ENCODE data around the gene EXOC1L.
"Not testable (repeated sequence)": the region's sequence is repeated elsewhere in the genome, so short reads cannot be mapped to it uniquely, and the experiment has no call there.

The EXOC1L gene

DNA sequence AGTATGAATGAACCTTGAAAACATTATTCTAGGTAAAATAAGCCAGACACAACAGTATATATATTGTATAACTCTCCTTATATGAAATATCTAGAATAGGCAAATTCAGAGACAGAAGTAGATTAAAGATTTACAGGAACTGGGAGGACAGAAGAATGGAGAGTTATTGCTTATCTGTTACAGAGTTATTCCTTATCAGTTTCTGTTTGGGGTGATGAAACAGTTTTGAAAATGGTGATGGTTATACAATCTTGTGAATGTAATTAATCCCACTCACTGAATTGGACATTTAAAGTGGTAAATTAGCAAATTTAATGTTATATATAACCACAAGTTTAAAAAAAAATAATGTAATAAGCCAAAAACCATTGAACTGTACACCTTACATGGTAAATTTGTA lies 19.4 kb downstream of the EXOC1L start:
- DNase-seq, result no peak

DNA sequence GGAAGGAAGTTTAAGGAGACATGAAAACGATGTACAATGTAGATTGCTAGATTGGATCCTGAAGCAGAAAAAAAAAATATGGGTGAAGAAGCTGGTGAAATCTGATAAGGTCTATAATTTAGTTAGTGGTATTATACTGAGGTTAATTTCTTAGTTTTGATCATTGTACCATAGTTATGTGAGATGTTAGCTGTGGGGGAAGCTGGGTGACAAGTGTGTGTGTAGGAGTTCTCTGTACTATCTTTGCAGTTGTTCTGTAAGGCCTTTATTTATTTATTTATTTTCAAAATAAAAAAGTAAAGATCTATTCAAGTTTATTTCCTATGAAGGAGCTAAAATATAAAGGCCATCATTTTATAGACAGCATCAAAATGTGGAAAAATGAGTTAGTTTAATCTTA lies 21.4 kb downstream of the EXOC1L start:
- no peak for DNase-seq

DNA sequence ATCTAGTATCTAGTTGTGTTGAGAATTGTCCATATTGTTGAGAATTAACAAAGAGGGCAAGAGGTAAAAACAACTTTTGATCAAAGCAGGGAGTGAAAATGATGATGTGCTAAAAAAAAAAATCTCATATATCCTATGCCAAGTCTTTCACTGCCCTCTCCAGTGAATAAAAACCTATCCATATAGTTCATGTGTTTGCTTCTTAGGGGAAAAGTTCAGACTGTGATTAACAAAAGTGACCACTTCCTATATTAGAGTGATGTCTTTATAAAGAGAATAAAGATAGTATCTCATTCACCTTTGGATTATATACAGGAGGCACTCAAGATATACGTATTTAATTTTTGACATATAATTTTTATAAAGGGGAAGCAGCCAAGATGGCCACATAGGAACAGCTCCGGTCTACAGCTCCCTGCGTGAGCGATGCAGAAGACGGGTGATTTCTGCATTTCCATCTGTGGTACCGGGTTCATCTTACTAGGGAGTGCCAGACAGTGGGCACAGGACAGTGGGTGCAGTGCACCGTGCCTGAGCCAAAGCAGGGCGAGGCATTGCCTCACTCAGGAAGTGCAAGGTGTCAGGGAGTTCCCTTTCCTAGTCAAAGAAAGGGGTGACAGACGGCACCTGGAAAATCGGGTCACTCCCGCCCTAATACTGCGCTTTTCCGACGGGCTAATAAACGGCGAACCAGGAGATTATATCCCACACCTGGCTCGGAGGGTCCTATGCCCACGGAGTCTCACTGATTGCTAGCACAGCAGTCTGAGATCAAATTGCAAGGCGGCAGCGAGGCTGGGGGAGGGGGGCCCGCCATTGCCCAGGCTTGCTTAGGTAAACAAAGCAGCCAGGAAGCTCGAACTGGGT lies 22.0 kb downstream of the EXOC1L start:
- not testable (repeated sequence) for DNase-seq

DNA sequence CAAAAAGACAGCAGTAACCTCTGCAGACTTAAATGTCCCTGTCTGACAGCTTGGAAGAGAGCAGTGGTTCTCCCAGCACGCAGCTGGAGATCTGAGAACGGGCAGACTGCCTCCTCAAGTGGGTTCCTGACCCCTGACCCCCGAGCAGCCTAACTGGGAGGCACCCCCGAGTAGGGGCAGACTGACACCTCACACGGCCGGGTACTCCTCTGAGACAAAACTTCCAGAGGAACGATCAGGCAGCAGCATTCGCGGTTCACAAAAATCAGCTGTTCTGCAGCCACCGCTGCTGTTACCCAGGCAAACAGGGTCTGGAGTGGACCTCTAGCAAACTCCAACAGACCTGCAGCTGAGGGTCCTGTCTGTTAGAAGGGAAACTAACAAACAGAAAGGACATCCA lies 22.7 kb downstream of the EXOC1L start:
- not testable (repeated sequence) for DNase-seq

DNA sequence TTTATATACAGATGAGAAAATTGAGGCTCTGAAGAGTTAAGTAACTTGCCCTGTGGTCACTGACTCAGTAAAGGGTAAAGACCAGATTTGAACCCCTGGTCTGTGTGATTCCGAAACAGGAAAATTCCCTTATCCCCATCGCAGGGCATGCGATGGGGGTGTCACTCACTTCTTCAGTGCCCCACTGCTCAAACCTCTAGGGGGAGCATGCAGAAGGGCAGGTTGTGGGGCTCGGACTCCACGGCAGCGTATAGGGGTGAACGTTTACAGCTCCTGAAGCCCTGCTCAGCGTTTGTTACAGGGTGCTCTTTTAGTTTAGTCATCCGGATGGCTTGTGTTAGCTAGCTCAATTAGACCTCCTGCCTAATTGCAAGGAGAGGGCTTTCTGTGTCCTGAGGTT lies 30.1 kb downstream of the EXOC1L start:
- no peak for DNase-seq

DNA sequence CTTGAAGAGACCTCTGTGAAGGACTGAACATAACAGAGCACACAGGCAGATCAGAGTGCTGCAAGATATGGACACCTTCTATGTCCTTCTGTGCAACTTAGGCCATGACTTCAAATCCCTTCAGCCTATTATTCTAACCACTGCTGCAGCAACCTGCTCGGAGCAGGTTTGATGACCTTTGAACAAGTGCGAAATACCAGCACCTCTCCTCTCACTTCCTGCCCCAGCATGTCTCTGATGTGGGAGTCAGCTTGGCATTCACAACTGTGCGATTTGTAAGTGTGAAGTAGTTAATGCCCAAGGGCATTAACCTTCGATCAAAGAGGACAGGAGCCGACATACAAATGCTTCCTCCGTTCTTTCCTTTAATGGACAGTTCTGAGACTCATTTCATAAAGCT lies 32.3 kb downstream of the EXOC1L start:
- no peak for DNase-seq

DNA sequence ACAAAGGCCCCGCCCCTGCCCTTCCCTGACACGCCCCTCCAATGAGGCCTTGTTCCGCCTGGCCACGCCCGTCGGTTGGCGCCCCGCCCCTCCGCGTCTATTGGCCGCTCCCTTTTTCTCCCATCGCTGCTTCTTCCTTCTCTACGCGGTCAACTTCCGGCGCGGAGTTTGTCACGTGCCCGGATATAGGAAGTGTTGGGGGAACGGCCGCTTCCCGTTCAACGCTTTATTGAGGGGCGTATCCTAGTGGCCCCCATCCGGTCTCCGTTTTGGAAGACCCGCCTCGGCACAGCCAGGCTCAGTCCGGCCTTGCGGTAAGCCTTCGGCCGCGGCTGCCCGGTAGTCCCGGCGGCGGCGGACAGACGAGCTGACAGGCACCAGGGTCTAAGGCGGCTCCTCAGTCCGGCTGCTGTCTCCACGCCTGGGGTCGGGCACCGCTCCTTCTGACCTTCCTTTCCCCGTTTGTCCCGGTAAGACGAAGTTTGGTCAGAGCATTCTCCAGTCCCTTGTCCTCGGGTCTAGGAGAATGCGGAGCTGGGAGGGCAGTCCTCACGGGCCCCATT lies 34.0 kb downstream of the EXOC1L start, which contains the start of gene EXOC1:
TSS of gene EXOC1 (plus strand) at position 165 of the 563 bp plus-strand sequence. CDS start 4,676 bp downstream, outside the sequence.
- peak; percentile 99 for DNase-seq

DNA sequence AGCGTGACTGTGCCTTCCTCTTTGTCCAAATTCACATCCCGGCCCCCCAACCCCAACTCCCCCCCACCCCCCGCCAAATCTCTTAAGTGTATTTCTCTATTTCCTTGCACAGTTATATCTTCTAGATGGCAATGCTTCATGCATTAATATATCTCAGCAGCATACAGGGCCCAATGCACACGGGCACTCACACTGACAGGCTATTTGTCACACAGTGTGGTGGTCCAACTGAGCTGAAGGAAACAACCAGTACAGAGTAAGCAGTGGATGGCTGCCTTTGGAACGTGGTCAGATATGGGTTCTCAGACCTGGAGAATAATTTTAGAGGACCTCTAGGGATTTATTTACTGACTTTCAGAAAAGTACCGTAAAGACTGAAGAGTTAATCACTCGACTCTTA lies 34.5 kb downstream of the EXOC1L start:
- DNase-seq, result no peak

DNA sequence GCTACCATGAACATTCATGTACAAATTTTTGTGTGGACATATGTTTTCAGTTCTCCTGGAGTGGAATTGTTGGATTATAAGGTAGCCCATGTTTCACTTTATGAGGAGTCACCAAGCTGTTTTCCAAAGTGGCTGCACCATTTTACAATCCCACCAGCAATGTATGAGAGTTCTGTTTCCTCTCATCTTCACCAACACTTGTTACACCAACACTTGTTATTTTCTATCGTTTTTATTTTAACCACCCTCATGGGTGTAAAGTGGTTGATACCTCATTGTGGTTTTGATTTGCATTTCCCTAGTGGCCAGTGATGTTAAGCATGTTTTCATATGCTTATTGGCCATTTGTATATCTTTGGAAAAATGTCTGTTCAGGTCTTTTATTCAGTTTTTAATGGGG lies 38.0 kb downstream of the EXOC1L start:
- no peak for DNase-seq

DNA sequence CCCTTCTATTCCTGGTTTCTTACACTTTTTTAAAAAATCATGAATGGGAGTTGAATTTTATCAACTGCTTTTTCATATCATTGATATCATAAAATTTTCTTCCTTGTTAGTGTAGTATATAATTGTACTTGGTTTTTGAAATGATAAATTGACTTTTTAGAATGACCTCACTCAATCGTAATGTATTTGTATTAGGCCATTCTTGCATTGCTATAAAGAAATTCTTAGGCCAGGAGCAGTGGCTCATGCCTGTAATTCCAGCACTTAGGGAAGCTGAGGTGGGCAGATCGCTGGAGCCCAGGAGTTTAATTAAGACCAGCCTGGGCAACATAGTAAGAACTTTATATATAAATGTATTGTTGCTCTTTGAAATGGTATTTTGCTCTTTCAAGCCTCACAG lies 40.1 kb downstream of the EXOC1L start:
- no peak for DNase-seq

DNA sequence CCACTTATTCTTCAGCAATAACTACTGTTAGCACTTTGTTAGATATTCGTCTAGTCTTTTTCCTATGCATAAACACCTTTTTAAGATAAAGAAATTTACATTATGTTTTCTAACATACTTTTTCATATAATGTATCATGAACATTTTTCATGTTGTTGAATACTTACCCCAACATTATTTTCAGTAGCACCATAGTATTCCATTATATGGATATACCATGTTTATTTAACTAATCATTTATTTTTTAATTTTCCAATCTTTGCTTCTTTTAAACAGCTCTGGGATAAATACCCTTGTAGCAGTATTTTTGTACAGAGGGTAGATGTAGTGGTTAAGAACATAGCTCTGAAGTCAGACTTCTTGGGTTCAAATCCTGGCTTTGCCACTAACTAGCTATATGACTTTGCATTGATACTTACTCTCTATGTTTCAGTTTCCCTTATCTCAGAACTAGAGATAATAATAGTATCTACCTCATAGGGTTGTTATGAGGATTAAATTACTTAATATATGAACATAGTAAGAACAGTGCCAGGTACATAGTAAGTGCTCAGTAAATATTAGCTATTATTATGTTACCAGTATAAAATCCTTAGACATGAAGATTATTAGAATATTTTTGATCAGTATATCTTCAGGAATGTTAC lies 45.1 kb downstream of the EXOC1L start:
- no peak for DNase-seq

DNA sequence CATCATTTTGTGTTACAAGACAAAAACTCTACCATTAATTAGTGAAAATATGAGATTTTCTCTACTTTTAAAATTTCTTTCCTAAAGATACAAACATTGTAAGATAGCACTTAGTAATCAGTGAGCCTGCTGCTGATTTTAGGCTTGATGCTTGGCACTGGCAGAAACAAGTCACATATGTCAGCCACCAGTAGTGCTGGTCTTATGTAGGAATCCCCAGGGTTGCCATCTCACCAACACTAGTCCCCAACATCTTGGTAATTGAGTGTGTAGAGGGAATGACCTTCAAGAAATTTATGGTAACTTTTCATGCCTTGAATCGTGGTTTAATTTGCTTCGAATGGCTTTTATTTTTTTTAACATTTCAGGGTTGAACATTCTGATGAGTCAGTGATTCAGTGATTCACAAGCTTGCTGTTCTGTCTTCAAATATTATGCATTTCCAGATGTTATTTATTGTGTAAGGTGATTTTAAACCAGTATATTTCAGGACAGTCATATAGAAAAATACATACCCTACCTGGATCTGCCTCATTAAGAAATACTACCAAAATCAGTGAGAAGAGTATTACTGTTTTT lies 45.7 kb downstream of the EXOC1L start:
- no peak for DNase-seq

DNA sequence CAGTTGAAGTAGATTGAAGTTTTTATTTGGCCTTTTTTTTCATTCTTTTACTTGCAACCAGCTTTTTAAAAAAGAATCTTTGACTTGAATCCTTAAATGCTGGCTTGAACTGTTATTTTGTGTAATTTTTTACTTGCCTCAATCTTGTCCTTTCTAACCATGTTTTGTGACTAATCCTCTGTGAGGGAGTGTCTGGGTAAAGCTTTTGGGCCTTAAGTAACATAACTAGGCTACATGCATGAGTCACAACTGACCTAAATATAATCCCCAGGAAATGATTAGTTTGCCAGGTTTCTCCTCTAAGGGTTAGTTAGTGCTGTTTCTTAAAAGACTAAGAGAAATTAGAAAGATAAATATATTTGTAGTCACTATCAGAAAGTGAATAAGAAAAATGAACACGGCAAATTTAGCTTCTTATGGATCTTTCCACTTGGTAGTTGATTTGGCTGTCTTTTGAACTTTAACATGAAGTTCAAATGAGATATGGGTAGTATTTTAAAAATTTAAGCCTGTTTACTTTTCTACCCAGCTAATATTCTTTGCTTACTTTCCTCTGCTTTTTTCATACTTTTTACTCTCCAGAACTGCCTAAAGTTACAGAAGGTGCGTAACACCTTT lies 46.8 kb downstream of the EXOC1L start:
- no peak for DNase-seq

DNA sequence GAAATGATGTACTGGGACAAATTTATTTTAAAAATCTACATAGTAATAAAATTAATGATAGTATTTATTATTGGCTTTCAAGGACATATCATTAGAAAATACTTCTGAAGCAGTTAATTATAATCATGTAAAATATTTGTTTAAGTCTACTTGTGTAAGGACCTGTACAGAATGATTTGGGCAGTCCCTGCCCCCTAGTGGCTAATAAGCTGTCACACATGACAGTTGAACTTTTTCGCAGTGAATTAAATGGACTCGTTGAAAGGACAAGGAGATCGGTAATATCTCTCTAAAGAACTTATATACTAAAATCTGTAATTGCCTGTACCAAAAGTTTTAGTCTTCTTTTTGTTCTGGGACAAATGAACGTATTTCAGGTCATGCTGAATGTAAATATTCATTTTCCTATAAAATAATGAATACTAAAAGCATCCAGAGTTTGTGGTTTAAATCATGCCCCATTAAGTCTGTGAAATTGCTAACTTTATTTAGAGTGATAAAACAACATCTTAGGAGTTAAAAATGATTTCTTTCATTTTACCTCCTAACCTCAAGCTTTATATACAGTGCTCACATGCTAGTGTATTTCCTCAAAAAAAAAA lies 47.5 kb downstream of the EXOC1L start:
- DNase-seq, result no peak

DNA sequence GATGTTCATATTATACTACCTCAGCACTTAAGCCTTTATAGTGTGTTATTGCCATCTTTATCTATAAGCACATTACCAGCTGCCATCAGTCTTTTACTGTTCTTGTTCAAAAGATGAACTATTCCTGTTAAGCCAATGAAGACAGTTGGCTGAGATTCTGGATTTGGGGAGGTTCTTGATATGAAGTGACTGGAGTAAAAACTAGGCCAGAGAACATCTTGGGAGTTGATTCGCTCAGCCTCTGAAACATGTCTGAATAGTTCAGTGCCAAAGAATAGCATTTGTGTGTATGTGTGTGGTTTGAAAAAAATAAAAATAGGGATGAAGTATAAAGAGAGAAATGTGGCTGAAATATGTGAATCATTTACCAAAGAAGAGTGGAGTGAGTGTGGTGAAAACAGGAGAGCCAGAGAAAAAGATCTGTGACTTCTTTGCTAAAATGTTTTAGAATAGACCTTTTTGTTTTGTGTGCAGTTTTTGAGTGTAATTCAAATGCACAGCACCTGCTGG lies 49.0 kb downstream of the EXOC1L start:
- DNase-seq, result no peak

DNA sequence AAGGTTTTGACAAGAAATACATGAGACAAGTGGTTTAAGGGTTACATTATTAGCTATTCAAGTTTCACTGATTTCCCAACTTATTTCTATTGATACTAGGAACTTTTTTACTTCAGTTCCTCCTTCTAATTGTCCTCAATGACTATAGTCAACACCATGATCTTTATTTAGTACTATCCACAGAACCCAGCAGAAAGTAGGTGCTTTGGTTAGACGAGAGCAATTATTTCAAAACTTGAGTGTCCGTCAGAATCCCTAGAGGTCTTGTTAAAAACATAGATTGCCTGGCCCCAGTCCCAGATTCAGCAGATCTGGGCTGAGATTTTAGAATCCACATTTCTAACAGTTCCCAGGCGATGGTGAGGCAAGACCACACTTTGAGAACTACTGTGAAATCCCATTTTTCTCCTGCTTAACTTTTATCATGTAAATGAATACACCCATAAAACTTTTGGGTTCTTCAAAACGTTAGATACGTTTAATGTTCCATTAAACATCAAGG lies 51.8 kb downstream of the EXOC1L start:
- DNase-seq, result no peak

DNA sequence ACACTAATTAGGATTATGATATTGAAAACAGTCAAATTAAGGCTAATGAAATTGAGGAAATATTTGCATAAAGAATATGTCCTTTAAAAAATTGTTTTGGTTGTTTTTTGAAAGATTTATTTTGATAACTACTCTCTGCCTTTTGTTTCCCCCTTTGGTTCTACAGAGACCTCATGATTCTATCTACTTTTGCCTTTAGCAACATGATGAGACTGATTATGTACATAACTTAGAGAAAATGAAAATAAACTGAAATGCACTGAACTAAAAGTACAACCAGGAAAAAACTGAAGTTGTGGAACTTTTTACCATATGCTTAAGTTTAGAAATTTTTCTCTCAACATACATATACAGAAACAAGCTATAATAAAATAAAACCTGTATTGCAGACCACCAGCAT lies 55.2 kb downstream of the EXOC1L start:
- no peak for DNase-seq

DNA sequence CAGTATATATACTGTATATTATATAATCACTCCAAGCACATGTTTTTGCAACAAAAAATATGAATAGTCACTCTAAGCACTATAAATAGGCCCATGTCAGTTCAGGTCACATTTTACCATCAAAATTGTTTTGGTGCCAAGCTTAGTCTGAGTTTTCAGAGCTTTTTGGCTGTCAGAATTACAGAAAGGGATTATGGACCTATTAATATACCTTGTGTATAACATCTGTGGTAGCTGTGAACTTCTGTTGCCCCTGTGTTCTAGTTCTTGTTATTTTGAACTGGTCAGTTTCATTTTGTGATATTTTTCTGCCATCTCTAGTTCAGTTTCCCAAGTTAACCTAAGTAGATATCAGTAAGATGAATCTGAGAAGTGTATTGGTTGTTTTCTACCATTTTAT lies 56.8 kb downstream of the EXOC1L start:
- no peak for DNase-seq

DNA sequence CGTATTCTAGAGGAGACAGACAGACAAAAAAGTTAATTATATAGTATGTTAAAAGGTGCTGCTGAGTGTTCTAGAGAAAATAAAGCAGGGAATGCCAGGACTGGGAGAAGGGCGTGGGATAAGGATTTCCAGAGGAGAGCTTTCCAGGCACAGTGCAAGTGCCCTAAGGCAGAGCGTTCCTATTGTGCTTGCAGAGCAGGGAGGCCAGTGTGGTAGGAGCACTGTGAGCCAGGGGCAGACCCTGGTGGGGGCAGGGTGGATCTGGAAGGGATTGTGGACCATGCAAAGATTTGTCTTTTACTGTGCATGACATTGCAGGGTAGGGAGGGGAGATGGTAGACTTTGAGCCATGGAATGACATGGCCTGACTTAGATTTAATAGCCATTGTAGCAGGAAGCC lies 59.6 kb downstream of the EXOC1L start:
- no peak for DNase-seq

DNA sequence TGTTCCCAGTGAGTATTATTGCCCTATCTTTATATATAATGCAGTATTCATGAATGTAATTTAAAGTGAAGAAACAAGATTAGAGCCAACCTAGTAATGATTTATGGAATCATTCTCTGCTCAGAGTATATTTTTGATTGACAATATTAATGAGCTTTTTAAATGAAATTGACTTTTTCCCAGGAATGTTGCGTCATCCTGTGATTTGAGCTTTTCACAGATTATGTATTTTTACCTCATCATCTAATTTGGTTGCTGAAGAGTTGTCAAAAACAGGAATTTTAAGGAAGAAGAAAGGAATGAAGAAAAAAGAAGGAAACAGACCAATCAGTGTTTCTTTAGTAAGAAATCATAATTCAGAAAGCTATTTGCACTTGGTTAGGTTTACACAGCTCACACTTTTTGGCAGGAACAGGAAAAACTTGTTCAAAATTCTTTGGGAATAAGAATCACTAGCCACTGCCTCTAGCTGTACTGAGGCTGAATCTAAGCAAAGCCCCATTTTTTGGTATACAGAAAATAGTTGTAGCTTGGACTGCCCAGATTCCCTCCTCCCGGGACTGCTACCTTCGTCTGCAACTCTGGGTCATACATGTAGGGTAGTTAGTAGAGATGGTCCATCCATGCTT lies 61.2 kb downstream of the EXOC1L start:
- DNase-seq, result no peak

DNA sequence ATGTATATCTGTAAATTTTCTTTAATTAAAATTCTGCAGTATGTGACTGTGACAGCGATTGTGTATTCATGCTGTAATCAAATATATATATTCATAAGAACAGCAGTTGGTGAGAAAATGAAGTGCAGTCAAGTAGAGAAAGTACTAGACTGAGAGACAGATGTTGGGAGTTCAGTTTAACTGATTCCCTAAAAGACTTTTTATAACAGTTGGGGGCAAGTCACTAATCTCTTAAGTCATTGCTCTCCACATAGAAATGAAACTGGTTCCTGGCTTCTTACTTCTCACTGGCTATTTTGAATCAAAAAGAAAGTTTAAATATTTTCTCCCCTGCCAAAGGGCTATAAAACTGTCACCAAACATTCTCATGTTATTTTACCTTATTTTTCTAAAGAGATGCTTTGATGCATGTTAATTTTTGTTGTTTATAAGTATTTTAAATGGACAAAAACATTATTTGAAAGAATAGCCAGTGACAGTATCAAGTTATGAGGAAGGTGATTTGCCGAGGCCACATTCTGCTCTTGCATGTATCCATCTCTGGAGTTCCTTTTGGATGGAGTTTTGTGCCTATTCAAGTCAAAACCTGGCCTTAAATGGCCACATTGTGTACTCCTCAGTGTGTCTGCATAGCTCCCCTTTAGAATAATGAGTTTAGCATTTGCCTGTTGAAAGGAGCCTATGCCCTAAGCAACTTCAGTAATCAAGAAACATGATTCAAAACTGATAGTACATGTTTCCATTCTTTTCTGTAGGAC lies 64.7 kb downstream of the EXOC1L start:
- no peak for DNase-seq
